SK-N-SH (cell line): ENCODE measurements around the gene ARTN. TPM values are rescaled to one million over a fixed set of nuclear protein-coding genes. Genes with fewer than 3 reads are reported as not detected.

Source experiments
- CTCF ChIA-PET: fragments of 300-600, 350-600 bp; formaldehyde crosslinking; extraction: SDS; loops from one replicate; lab custom pipeline; 2021; lab: Yijun Ruan, JAX
- POLR2A ChIA-PET: fragments of 350-600 bp; sonication (Branson Sonifier 250); formaldehyde crosslinking; extraction: SDS; loops from one replicate; lab custom pipeline; 2020; ENCODE audit warnings: antibody characterized with exemption, inconsistent platforms; lab: Yijun Ruan, JAX
- DNase-seq: peaks from one replicate; pipeline ENCODE4 v3.0.0; 2012
- H2AFZ ChIP-seq: fragments of 200-600 bp; sonication (generic); 2 replicates; pipeline ENCODE4 v1.8.1; 2016; ENCODE audit warnings: antibody characterized with exemption, mild to moderate bottlenecking, low read depth
- H3F3A ChIP-seq: fragments of 200-600 bp; sonication (generic); replicated peaks from 2 replicates; pipeline ENCODE3; 2016; ENCODE audit warnings: antibody characterized with exemption, mild to moderate bottlenecking; ENCODE audit not compliant: insufficient read depth
- H3K27ac ChIP-seq, 2 experiments: fragments of 200-500 bp in 1 of 2; fragments of 200-600 bp in 1 of 2; sonication (Bioruptor generic) in 1 of 2; sonication (generic), shearing (Covaris generic) in 1 of 2; 2 replicates each; pipeline versions ENCODE4 v1.5.1 to v1.6.1; 2014 to 2016; ENCODE audit warnings: low read depth in 2 of 2, inconsistent platforms in 1 of 2, low read length in 1 of 2, mild to moderate bottlenecking in 1 of 2, mixed read lengths in 1 of 2
- H3K27me3 ChIP-seq: fragments of 200-600 bp; sonication (generic), shearing (Covaris generic); 2 replicates; pipeline ENCODE4 v1.6.1; 2016; ENCODE audit warnings: mixed run types; ENCODE audit not compliant: insufficient read depth
- H3K36me3 ChIP-seq, 2 experiments: fragments of 200-500 bp in 1 of 2; fragments of 200-600 bp in 1 of 2; sonication (Bioruptor generic) in 1 of 2; sonication (generic) in 1 of 2; replicated peaks in 1 of 2; 2 replicates each; pipeline versions ENCODE3 to v1.5.1; 2014 to 2016; ENCODE audit warnings: low read length in 1 of 2, mild to moderate bottlenecking in 1 of 2; ENCODE audit not compliant: insufficient read depth in 2 of 2, control insufficient read depth in 1 of 2
- H3K4me1 ChIP-seq, 2 experiments: fragments of 200-500 bp in 1 of 2; fragments of 200-600 bp in 1 of 2; sonication (Bioruptor generic) in 1 of 2; sonication (generic), shearing (Covaris generic) in 1 of 2; 2 replicates each; pipeline versions ENCODE4 v1.5.1 to v1.6.1; 2014 to 2016; ENCODE audit warnings: low read depth in 1 of 2, low read length in 1 of 2, mixed run types in 1 of 2; ENCODE audit not compliant: insufficient read depth in 2 of 2, control insufficient read depth in 1 of 2
- H3K4me2 ChIP-seq: fragments of 200-600 bp; sonication (generic), shearing (Covaris generic); 2 replicates; pipeline ENCODE4 v1.6.1; 2017; ENCODE audit warnings: mixed run types
- H3K4me3 ChIP-seq, 2 experiments: fragments of 200-500 bp in 1 of 2; fragments of 200-600 bp in 1 of 2; sonication (Bioruptor generic) in 1 of 2; sonication (generic), shearing (Covaris generic) in 1 of 2; 2 replicates each; pipeline versions ENCODE4 v1.5.1 to v1.8.1; 2014 to 2016; ENCODE audit warnings: low read depth in 2 of 2, inconsistent platforms in 1 of 2, low read length in 1 of 2, mild to moderate bottlenecking in 1 of 2, mixed read lengths in 1 of 2, moderate library complexity in 1 of 2
- H3K79me2 ChIP-seq: fragments of 200-600 bp; sonication (generic); 2 replicates; pipeline ENCODE4 v1.8.1; 2017; ENCODE audit warnings: mild to moderate bottlenecking; ENCODE audit not compliant: insufficient read depth
- H3K9ac ChIP-seq: fragments of 200-600 bp; sonication (generic); 2 replicates; pipeline ENCODE4 v1.6.1; 2017; ENCODE audit warnings: mixed run types
- H3K9me2 ChIP-seq: fragments of 200-600 bp; sonication (generic); 2 replicates; pipeline ENCODE4 v1.6.1; 2017; ENCODE audit warnings: mixed run types
- H3K9me3 ChIP-seq: fragments of 200-600 bp; sonication (generic); 2 replicates; pipeline ENCODE4 v1.6.1; 2017; ENCODE audit warnings: mixed run types, mild to moderate bottlenecking, moderate library complexity
- H4K20me1 ChIP-seq: fragments of 200-600 bp; sonication (generic); 2 replicates; pipeline ENCODE4 v1.6.1; 2017; ENCODE audit warnings: mild to moderate bottlenecking, mixed run types; ENCODE audit not compliant: insufficient read depth
- ELF1 ChIP-seq: IDR thresholded peaks from 2 replicates; pipeline ENCODE4 v1.4.0; 2012
- EP300 ChIP-seq, 2 experiments: IDR thresholded peaks; 2 replicates each; pipeline versions ENCODE4 v1.4.0 to v1.6.1; 2012; ENCODE audit warnings: borderline replicate concordance in 1 of 2, low read depth in 1 of 2, low read length in 1 of 2
- FOXJ3 ChIP-seq: sonication (generic); formaldehyde crosslinking; IDR thresholded peaks from 2 replicates; pipeline ENCODE4 v1.5.1; 2020; ENCODE audit warnings: mild to moderate bottlenecking, missing genetic modification reagents
- FOXM1 ChIP-seq: IDR thresholded peaks from 2 replicates; pipeline ENCODE4 v1.4.0; 2012; ENCODE audit warnings: low read depth, mild to moderate bottlenecking
- GABPA ChIP-seq: IDR thresholded peaks from 2 replicates; pipeline ENCODE4 v1.4.0; 2012; ENCODE audit warnings: low read depth, mild to moderate bottlenecking
- GATA2 ChIP-seq: sonication (generic); formaldehyde crosslinking; IDR thresholded peaks from 2 replicates; pipeline ENCODE4 v1.5.0; 2020; ENCODE audit warnings: mild to moderate bottlenecking, missing genetic modification reagents
- MXI1 ChIP-seq: IDR thresholded peaks from 2 replicates; pipeline ENCODE4 v1.6.1; 2012; ENCODE audit warnings: mild to moderate bottlenecking, low read depth, low read length, improper control_type of control experiment
- NFIC ChIP-seq: IDR thresholded peaks from 2 replicates; pipeline ENCODE4 v1.4.0; 2012; ENCODE audit warnings: borderline replicate concordance
- RAD21 ChIP-seq: IDR thresholded peaks from 2 replicates; pipeline ENCODE4 v1.6.1; 2012; ENCODE audit warnings: mild to moderate bottlenecking, low read length
- TCF12 ChIP-seq: IDR thresholded peaks from 2 replicates; pipeline ENCODE4 v1.4.0; 2012
- TEAD4 ChIP-seq: IDR thresholded peaks from 2 replicates; pipeline ENCODE4 v1.4.0; 2012; ENCODE audit warnings: mild to moderate bottlenecking, borderline replicate concordance; ENCODE audit not compliant: insufficient read depth
- YY1 ChIP-seq: IDR thresholded peaks from 2 replicates; pipeline ENCODE4 v1.4.0; 2012; ENCODE audit warnings: low read depth, mild to moderate bottlenecking
- WGBS: methylation state at CpG from one replicate; pipeline ENCODE4 v1.1.6; 2017; ENCODE audit warnings: low lambda C conversion rate; 5-methylcytosine and 5-hydroxymethylcytosine counted together
- polyA plus RNA-seq, 3 experiments: library from polyadenylated mRNA; depleted of rRNA; stranded (reverse); fragments of >200 nt; gene quantifications; 2 replicates each; pipeline ENCODE4 v1.2.3, GENCODE V29; 2012
- TF ChIP-seq, protein P1 (sequence below): fragments of 150-350 bp; IDR thresholded peaks from 2 replicates; pipeline ENCODE4 v1.6.1; 2016; ENCODE audit warnings: mild to moderate bottlenecking, low read depth, low read length
- TF ChIP-seq, protein P2 (sequence below): IDR thresholded peaks from 2 replicates; pipeline ENCODE4 v1.4.0; 2012; ENCODE audit warnings: low read depth
- TF ChIP-seq, protein P3 (sequence below): IDR thresholded peaks from 2 replicates; pipeline ENCODE4 v1.6.1; 2012; ENCODE audit warnings: mild to moderate bottlenecking, low read depth, low read length, moderate library complexity
- TF ChIP-seq, protein P4 (sequence below): IDR thresholded peaks from 2 replicates; pipeline ENCODE4 v1.4.0; 2012; ENCODE audit warnings: low read depth, borderline replicate concordance

The ARTN gene
- polyA plus RNA-seq, 1 of the 3 experiments (the other 2 are of a cell fraction), result 0.69 TPM

DNA sequence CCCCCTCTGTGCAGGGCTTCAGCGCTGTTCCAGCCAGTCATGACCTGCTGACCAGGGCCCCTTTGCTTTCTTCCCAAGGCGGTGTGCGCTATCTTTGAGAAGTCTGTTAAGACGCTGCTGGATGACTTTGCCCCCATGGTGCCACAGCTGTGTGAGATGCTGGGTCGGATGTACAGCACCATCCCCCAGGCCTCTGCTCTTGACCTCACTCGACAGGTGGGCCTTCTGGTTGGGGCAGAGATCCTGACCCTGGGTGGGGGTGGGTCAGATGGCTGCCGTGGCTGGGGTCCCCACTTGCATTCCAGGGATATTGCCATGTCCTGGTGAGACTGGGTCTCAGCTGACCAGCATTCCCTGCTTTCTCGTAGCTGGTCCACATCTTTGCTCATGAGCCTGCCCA lies 27.2 kb downstream of the ARTN start:
- H3K4me1 ChIP-seq, result no peaks in the 10 kb centered on the region
- no peak overlapping the region for H3K27ac ChIP-seq
- no peaks in the 10 kb centered on the region for H3F3A ChIP-seq
- no peak for DNase-seq
- H3K79me2 ChIP-seq, result no peaks in the 10 kb centered on the region
- ChIA-PET CTCF (no interaction called here), POLR2A (no interaction called here)
- H3K4me2 ChIP-seq, result no peak overlapping the region
- 78% methylated on average over 3 of the region's 8 CpGs for WGBS
- no peaks in the 10 kb centered on the region for H3K9me3 ChIP-seq
- H4K20me1 ChIP-seq, result no peaks in the 10 kb centered on the region
- H3K27me3 ChIP-seq, result no peaks in the 10 kb centered on the region
- no peaks in the 10 kb centered on the region for H3K9me2 ChIP-seq
- H2AFZ ChIP-seq, result no peak overlapping the region
- no peak overlapping the region for H3K4me3 ChIP-seq
- TF ChIP-seq ELF1 (no peak), FOXM1 (no peak)
- H3K36me3 ChIP-seq, result peaks cover 3 to 67% of the 10 kb centered on the region in 2 experiments
- H3K9ac ChIP-seq, result no peak overlapping the region

DNA sequence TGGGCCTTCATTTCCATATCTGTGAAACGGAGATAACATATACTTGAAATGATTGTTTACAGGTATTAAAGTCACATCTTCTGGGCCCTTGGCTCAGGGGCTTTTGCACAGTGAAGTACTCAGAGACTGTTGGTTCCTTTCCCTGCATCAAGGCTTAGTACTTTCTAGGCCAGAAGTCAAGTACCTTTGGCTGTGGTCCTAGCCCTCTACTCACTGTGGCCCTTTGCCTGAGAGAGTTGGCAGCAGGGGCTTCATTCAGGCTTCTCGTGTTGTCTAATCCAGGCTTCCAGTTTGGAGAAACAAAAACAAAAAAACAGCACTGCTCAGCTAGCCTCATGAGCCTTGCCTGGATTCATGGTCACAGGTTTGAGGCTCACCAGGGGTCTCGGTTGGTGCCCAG lies 28.1 kb downstream of the ARTN start:
- ChIA-PET POLR2A (no interaction called here), CTCF (no interaction called here)
- H3K4me1 ChIP-seq, result no peaks in the 10 kb centered on the region
- H3K9me2 ChIP-seq, result no peaks in the 10 kb centered on the region
- no peaks in the 10 kb centered on the region for H3K79me2 ChIP-seq
- DNase-seq, result no peak
- no peak overlapping the region for H3K9ac ChIP-seq
- 96% methylated on average over 2 of the region's 3 CpGs for WGBS
- H3K9me3 ChIP-seq, result no peaks in the 10 kb centered on the region
- no peaks in the 10 kb centered on the region for H3F3A ChIP-seq
- peaks cover 3 to 63% of the 10 kb centered on the region in 2 experiments for H3K36me3 ChIP-seq
- H3K27me3 ChIP-seq, result no peaks in the 10 kb centered on the region
- H4K20me1 ChIP-seq, result no peaks in the 10 kb centered on the region
- no peak for TF ChIP-seq GATA2 (CRISPR knock-in tag)
- no peak for TF ChIP-seq EP300 (IDR thresholded peaks at IDR 0.05; ENCODE audit: borderline replicate concordance in 1 of 2, low read depth in 1 of 2, low read length in 1 of 2)
- TF ChIP-seq FOXJ3, result no peak
- TF ChIP-seq, protein P1, sequence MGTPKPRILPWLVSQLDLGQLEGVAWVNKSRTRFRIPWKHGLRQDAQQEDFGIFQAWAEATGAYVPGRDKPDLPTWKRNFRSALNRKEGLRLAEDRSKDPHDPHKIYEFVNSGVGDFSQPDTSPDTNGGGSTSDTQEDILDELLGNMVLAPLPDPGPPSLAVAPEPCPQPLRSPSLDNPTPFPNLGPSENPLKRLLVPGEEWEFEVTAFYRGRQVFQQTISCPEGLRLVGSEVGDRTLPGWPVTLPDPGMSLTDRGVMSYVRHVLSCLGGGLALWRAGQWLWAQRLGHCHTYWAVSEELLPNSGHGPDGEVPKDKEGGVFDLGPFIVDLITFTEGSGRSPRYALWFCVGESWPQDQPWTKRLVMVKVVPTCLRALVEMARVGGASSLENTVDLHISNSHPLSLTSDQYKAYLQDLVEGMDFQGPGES, result no peak
- no peak for TF ChIP-seq TEAD4
- TF ChIP-seq, protein P2, sequence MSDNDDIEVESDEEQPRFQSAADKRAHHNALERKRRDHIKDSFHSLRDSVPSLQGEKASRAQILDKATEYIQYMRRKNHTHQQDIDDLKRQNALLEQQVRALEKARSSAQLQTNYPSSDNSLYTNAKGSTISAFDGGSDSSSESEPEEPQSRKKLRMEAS, result no peak
- no peak for TF ChIP-seq TCF12
- TF ChIP-seq YY1, result no peak
- no peak for TF ChIP-seq RAD21
- TF ChIP-seq GABPA, result no peak
- TF ChIP-seq MXI1, result no peak
- TF ChIP-seq, all 33 proteins: peak for 0
- no peak overlapping the region for H3K4me3 ChIP-seq
- no peak overlapping the region for H2AFZ ChIP-seq
- H3K4me2 ChIP-seq, result no peak overlapping the region
- no peak overlapping the region for H3K27ac ChIP-seq

DNA sequence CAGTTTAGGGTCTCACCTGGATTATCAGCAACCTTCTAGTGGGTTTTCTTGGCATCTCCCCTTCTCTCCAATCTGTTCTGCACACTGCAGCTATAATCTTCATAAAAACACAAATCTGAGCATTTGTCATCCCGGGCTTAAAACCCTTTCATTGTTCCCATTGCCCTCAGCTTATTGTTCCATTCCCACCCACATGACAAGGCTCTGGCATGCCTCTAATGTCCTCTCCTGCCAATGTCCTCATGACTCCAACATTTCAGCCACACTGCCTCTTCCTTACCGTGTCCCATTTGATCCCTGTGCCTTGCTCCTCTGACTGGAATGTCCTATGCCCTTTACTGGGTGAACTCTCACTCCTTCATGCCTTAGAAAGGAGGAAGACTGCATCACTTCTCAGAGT lies 28.7 kb downstream of the ARTN start:
- Histone ChIP-seq H2AFZ (no peak overlapping the region), H3K27ac (no peak overlapping the region), H3K4me2 (no peak overlapping the region), H3K27me3 (no peaks in the 10 kb centered on the region), H3K9ac (no peak overlapping the region), H4K20me1 (no peaks in the 10 kb centered on the region), H3K9me2 (no peaks in the 10 kb centered on the region), H3K9me3 (no peaks in the 10 kb centered on the region), H3K4me1 (no peaks in the 10 kb centered on the region), H3K79me2 (no peaks in the 10 kb centered on the region), H3K4me3 (no peak overlapping the region), H3K36me3 (peaks cover 3 to 64% of the 10 kb centered on the region in 2 experiments), H3F3A (no peaks in the 10 kb centered on the region)
- DNase-seq, result no peak
- CTCF ChIA-PET, result no interaction called here
- 91% methylated on average over 2 of the region's 2 CpGs for WGBS
- POLR2A ChIA-PET, result no interaction called here
- TF ChIP-seq NFIC (no peak), YY1 (no peak)
- TF ChIP-seq, protein P3, sequence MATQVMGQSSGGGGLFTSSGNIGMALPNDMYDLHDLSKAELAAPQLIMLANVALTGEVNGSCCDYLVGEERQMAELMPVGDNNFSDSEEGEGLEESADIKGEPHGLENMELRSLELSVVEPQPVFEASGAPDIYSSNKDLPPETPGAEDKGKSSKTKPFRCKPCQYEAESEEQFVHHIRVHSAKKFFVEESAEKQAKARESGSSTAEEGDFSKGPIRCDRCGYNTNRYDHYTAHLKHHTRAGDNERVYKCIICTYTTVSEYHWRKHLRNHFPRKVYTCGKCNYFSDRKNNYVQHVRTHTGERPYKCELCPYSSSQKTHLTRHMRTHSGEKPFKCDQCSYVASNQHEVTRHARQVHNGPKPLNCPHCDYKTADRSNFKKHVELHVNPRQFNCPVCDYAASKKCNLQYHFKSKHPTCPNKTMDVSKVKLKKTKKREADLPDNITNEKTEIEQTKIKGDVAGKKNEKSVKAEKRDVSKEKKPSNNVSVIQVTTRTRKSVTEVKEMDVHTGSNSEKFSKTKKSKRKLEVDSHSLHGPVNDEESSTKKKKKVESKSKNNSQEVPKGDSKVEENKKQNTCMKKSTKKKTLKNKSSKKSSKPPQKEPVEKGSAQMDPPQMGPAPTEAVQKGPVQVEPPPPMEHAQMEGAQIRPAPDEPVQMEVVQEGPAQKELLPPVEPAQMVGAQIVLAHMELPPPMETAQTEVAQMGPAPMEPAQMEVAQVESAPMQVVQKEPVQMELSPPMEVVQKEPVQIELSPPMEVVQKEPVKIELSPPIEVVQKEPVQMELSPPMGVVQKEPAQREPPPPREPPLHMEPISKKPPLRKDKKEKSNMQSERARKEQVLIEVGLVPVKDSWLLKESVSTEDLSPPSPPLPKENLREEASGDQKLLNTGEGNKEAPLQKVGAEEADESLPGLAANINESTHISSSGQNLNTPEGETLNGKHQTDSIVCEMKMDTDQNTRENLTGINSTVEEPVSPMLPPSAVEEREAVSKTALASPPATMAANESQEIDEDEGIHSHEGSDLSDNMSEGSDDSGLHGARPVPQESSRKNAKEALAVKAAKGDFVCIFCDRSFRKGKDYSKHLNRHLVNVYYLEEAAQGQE, result no peak
- TF ChIP-seq, protein P4, sequence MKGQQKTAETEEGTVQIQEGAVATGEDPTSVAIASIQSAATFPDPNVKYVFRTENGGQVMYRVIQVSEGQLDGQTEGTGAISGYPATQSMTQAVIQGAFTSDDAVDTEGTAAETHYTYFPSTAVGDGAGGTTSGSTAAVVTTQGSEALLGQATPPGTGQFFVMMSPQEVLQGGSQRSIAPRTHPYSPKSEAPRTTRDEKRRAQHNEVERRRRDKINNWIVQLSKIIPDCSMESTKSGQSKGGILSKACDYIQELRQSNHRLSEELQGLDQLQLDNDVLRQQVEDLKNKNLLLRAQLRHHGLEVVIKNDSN, result no peak
- TF ChIP-seq, all 33 proteins: peak for 0
